K562 (cell line): ENCODE results near the gene TMEM178A. TPM values are rescaled to one million over a fixed set of nuclear protein-coding genes. Genes with fewer than 3 reads are reported as not detected.

Source experiments
- ATAC-seq: fragments of 200-7000 bp; cut with Tn5 transposase; 3 replicates; pipeline ENCODE4 v1.9.1; 2020; ENCODE audit warnings: moderate library complexity
- BruUV-seq: library from RNA; stranded (reverse); fragments of 400-500 nt; replicated peaks from 2 replicates; lab custom pipeline; 2021; lab: Mats Ljungman, UMichigan
- CTCF ChIA-PET: fragments of 300-600 bp; formaldehyde crosslinking; extraction: SDS; loops from one replicate; lab custom pipeline; 2021; ENCODE audit warnings: low intra/inter-chr PET ratio; lab: Yijun Ruan, JAX
- POLR2A ChIA-PET: fragments of 300-600, 350-650 bp; sonication (Branson Sonifier 250); formaldehyde crosslinking; extraction: SDS; loops from one replicate; lab custom pipeline; 2021; ENCODE audit warnings: antibody characterized with exemption, inconsistent platforms; lab: Yijun Ruan, JAX
- DNase-seq, 4 experiments: peaks; one replicate each; pipeline versions ENCODE4 v3.0.0 to v3.0.0-alpha.2; 2011 to 2018; ENCODE audit warnings: low spot score in 3 of 4, mixed read lengths in 3 of 4; ENCODE audit errors: extremely low read depth in 1 of 4
- FAIRE-seq: peaks from 2 replicates; lab custom pipeline; 2011; peaks lifted over from hg19 to GRCh38; lab: Jason Lieb, UNC
- H2AFZ ChIP-seq: 2 replicates; pipeline ENCODE4 v1.6.0; 2011; ENCODE audit warnings: low read depth, low read length, control low read depth, inconsistent platforms
- H3K27ac ChIP-seq: fragments of 200-600 bp; 3 replicates; pipeline ENCODE4 v1.8.0; 2011; ENCODE audit warnings: low read depth, mild to moderate bottlenecking, control low read depth, inconsistent platforms, low read length, moderate library complexity, mixed read lengths; ENCODE audit errors: extremely low read depth
- H3K27me3 ChIP-seq, 2 experiments: fragments of 300-600 bp in 1 of 2; 2 replicates in 1 of 2; 3 replicates in 1 of 2; pipeline versions ENCODE4 v1.6.0 to v1.8.0; 2011; ENCODE audit warnings: inconsistent platforms in 2 of 2, low read length in 2 of 2, mild to moderate bottlenecking in 1 of 2, mixed read lengths in 1 of 2, moderate library complexity in 1 of 2; ENCODE audit not compliant: control insufficient read depth in 2 of 2, insufficient read depth in 2 of 2
- H3K36me3 ChIP-seq: fragments of 300-600 bp; 3 replicates; pipeline ENCODE4 v1.8.0; 2011; ENCODE audit warnings: mild to moderate bottlenecking, low read length, inconsistent platforms; ENCODE audit not compliant: control insufficient read depth, insufficient read depth
- H3K4me1 ChIP-seq, 2 experiments: fragments of 200-600 bp in 1 of 2; replicated peaks in 1 of 2; 2 replicates in 1 of 2; 3 replicates in 1 of 2; pipeline versions ENCODE4 v1.5.1 to v1.8.0; 2011; ENCODE audit warnings: inconsistent platforms in 2 of 2, low read length in 2 of 2, mild to moderate bottlenecking in 1 of 2, mixed read lengths in 1 of 2, moderate library complexity in 1 of 2; ENCODE audit not compliant: control insufficient read depth in 2 of 2, insufficient read depth in 2 of 2
- H3K4me2 ChIP-seq: 2 replicates; pipeline ENCODE4 v1.6.1; 2011; ENCODE audit warnings: low read length, control low read depth, inconsistent platforms, mixed read lengths; ENCODE audit not compliant: insufficient read depth
- H3K4me3 ChIP-seq: fragments of 200-600 bp; sonication (generic), shearing (Covaris generic); 2 replicates; pipeline ENCODE4 v1.5.1; 2016; ENCODE audit warnings: control low read depth, inconsistent platforms
- H3K79me2 ChIP-seq: fragments of 200-600 bp; 3 replicates; pipeline ENCODE4 v1.8.0; 2011; ENCODE audit warnings: low read length, inconsistent platforms; ENCODE audit not compliant: control insufficient read depth, insufficient read depth
- H3K9ac ChIP-seq, 2 experiments: 2 replicates each; pipeline versions ENCODE4 v1.6.0 to v1.6.1; 2011; ENCODE audit warnings: low read depth in 2 of 2, low read length in 2 of 2, control low read depth in 1 of 2, inconsistent platforms in 1 of 2, mild to moderate bottlenecking in 1 of 2, mixed read lengths in 1 of 2; ENCODE audit not compliant: insufficient read depth in 1 of 2
- H3K9me1 ChIP-seq: one replicate; pipeline ENCODE4 v1.6.0; 2011; ENCODE audit warnings: inconsistent platforms, mild to moderate bottlenecking, low read length, moderate library complexity; ENCODE audit not compliant: control insufficient read depth, insufficient read depth
- H3K9me3 ChIP-seq: replicated peaks from 2 replicates; pipeline ENCODE4 v1.5.1; 2011; ENCODE audit warnings: low read depth, low read length, inconsistent platforms; ENCODE audit not compliant: control insufficient read depth, insufficient read depth
- H4K20me1 ChIP-seq: replicated peaks from 2 replicates; pipeline ENCODE4 v1.6.1; 2011; ENCODE audit warnings: low read length, inconsistent platforms, mixed read lengths; ENCODE audit not compliant: control insufficient read depth, insufficient read depth
- CAMTA2 ChIP-seq: fragments of 250-450 bp; sonication (Bioruptor Pico); conservative IDR thresholded peaks from 2 replicates; pipeline ENCODE4 v1.5.1; 2022
- FOXA3 ChIP-seq, 2 experiments: fragments of 450-650 bp in 1 of 2; sonication (generic) in 1 of 2; formaldehyde crosslinking; IDR thresholded peaks in 1 of 2; conservative IDR thresholded peaks in 1 of 2; 2 replicates each; pipeline versions ENCODE4 v1.4.0 to v1.8.0; 2020 to 2022; ENCODE audit warnings: mild to moderate bottlenecking in 2 of 2, missing genetic modification reagents in 1 of 2
- HNRNPUL1 ChIP-seq: fragments of 200-400 bp; formaldehyde crosslinking; IDR thresholded peaks from 2 replicates; pipeline ENCODE4 v1.6.1; 2017; ENCODE audit warnings: low read length
- NCOA6 ChIP-seq: fragments of 450-650 bp; IDR thresholded peaks from 2 replicates; pipeline ENCODE4 v1.6.1; 2017; ENCODE audit warnings: mild to moderate bottlenecking
- POLR2A ChIP-seq: fragments of 450-650 bp; conservative IDR thresholded peaks from 2 replicates; pipeline ENCODE4 v1.6.1; 2016
- POLR3A ChIP-seq: IDR thresholded peaks from 2 replicates; pipeline ENCODE4 v1.6.1; 2011; ENCODE audit warnings: borderline replicate concordance, mild to moderate bottlenecking, moderate library complexity; ENCODE audit not compliant: insufficient read length, insufficient read depth; ENCODE audit errors: extremely low read depth
- TRIM24 ChIP-seq, 2 experiments: fragments of 450-650 bp; IDR thresholded peaks; 2 replicates each; pipeline ENCODE4 v1.6.1; 2016
- ZC3H11A ChIP-seq: IDR thresholded peaks from 2 replicates; pipeline ENCODE4 v1.6.1; 2012; ENCODE audit warnings: low read depth, low read length, improper control_type of control experiment
- ZC3H4 ChIP-seq: sonication (generic); formaldehyde crosslinking; IDR thresholded peaks from 2 replicates; pipeline ENCODE4 v1.9.0; 2021; ENCODE audit warnings: missing genetic modification reagents, borderline replicate concordance
- ZNF239 ChIP-seq: fragments of 250-450 bp; sonication (Bioruptor Pico); IDR thresholded peaks from 2 replicates; pipeline ENCODE4 v1.4.0; 2020; ENCODE audit warnings: mild to moderate bottlenecking
- WGBS: fragments of 100-300 bp; shearing (Covaris generic); methylation state at CpG from one replicate; pipeline ENCODE4 v1.1.6; 2016; ENCODE audit warnings: low coverage, mixed read lengths; ENCODE audit not compliant: insufficient coverage; ENCODE audit errors: missing lambda C conversion rate; 5-methylcytosine and 5-hydroxymethylcytosine counted together
- in situ Hi-C: fragments of 300-500 bp; cut with MboI; formaldehyde crosslinking; loops from 4 replicates; pipeline ENCODE4 v1.15.0; 2018; ENCODE audit warnings: inconsistent platforms, mixed read lengths
- intact Hi-C: fragments of 100-400 bp; cut with micrococcal nuclease; formaldehyde crosslinking; loops from 2 replicates; pipeline ENCODE4 v1.14.2; 2022
- polyA plus RNA-seq, 8 experiments: library from polyadenylated mRNA; depleted of rRNA in 4 of 8; stranded (reverse) in 5 of 8; unstranded in 3 of 8; fragments of >200 nt; fragmentation: Nextera tagmentation in 2 of 8; fragmentation: Illumina TruSeq in 1 of 8; extraction: Ambion mirVana in 2 of 8; extraction: Trizol in 1 of 8; gene quantifications; 2 replicates each; pipeline versions ENCODE4 v1.2.1 to v1.2.3, GENCODE V29; 2011 to 2014; ENCODE audit warnings: inconsistent platforms in 1 of 8, missing spikeins in 1 of 8
- total RNA-seq, 7 experiments: library from RNA; depleted of rRNA in 6 of 7; stranded (reverse); fragments of >200 nt in 6 of 7; fragmentation: Illumina TruSeq in 2 of 7; extraction: Trizol in 2 of 7; gene quantifications; 2 replicates each; pipeline versions ENCODE4 v1.2.1 to v1.2.3, GENCODE V29; 2011 to 2021; ENCODE audit warnings: low replicate concordance in 1 of 7
- TF ChIP-seq, protein P1 (sequence below): sonication (generic); formaldehyde crosslinking; IDR thresholded peaks from 2 replicates; pipeline ENCODE4 v1.8.0; 2022; ENCODE audit warnings: missing genetic modification reagents, mild to moderate bottlenecking, borderline replicate concordance
- TF ChIP-seq, protein P2 (sequence below), 2 experiments: fragments of 450-650 bp in 1 of 2; sonication (generic) in 1 of 2; formaldehyde crosslinking in 1 of 2; IDR thresholded peaks in 1 of 2; conservative IDR thresholded peaks in 1 of 2; 2 replicates each; pipeline versions ENCODE4 v1.6.1 to v1.8.1; 2016 to 2023; ENCODE audit warnings: mild to moderate bottlenecking in 2 of 2, moderate library complexity in 2 of 2, inconsistent platforms in 1 of 2, missing genetic modification reagents in 1 of 2
- TF ChIP-seq, protein P3 (sequence below): sonication (generic); formaldehyde crosslinking; IDR thresholded peaks from 2 replicates; pipeline ENCODE4 v1.8.0; 2022; ENCODE audit warnings: mild to moderate bottlenecking, low read depth, missing genetic modification reagents
- TF ChIP-seq, protein P4 (sequence below): fragments of 450-650 bp; IDR thresholded peaks from one replicate; pipeline ENCODE4 v1.6.1; 2018; ENCODE audit warnings: mild to moderate bottlenecking, moderate library complexity; ENCODE audit not compliant: partially characterized antibody
- TF ChIP-seq, protein P5 (sequence below): fragments of 250-450 bp; sonication (Bioruptor Pico); IDR thresholded peaks from 2 replicates; pipeline ENCODE4 v1.4.0; 2020

TMEM178A gene
- total and polyA plus RNA-seq, 9 of the 15 experiments (the other 6 are each of a cell fraction or from before 2014, with no cell fraction given), result 0.04 to 0.17 TPM; not detected in 7

DNA sequence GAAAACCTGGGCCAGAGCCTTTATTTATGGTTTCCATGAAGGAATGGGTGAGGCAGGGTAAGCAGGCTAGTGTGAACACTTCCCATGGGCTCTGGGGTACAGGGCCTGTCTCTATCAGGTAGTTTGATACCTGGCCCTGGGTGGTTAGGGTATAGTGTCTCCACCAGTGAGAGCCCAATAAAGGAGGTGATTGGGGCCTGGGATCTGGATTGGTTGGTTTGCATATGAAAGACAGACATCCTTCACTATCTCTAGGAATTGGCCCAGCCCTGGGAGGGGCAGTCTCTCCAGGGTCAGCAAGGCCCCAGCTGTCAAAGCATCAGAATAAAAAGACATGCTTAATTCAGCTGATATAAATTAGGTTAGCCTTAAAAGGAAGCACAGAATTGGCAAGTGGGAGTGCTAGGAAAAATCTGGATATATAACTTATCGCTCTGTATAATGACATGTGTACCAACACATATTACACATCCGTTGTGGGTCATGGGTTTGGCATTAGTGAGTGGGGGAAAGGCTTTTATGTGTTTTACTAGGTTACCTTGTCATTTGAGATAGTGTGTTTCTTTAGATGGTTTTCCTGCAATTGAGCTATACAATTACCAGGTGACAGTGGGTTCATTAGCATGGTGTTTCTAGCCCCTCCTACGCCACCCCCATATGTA lies 18.5 kb upstream of the TMEM178A start:
- POLR2A ChIA-PET, result no interaction called here
- FAIRE-seq (no peak), ATAC-seq (no peak), DNase-seq (no peak)
- H3K27me3 ChIP-seq, result peaks cover 2 to 3% of the 10 kb centered on the region in 2 experiments; a peak in 3 of 5 replicates
- no peaks in the 10 kb centered on the region for H3K9me3 ChIP-seq
- H3K4me1 ChIP-seq, result no peaks in the 10 kb centered on the region
- H4K20me1 ChIP-seq, result no peaks in the 10 kb centered on the region
- H3K4me3 ChIP-seq, result no peak overlapping the region
- TF ChIP-seq, protein P1, sequence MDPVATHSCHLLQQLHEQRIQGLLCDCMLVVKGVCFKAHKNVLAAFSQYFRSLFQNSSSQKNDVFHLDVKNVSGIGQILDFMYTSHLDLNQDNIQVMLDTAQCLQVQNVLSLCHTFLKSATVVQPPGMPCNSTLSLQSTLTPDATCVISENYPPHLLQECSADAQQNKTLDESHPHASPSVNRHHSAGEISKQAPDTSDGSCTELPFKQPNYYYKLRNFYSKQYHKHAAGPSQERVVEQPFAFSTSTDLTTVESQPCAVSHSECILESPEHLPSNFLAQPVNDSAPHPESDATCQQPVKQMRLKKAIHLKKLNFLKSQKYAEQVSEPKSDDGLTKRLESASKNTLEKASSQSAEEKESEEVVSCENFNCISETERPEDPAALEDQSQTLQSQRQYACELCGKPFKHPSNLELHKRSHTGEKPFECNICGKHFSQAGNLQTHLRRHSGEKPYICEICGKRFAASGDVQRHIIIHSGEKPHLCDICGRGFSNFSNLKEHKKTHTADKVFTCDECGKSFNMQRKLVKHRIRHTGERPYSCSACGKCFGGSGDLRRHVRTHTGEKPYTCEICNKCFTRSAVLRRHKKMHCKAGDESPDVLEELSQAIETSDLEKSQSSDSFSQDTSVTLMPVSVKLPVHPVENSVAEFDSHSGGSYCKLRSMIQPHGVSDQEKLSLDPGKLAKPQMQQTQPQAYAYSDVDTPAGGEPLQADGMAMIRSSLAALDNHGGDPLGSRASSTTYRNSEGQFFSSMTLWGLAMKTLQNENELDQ (CRISPR knock-in tag), result no peak
- TF ChIP-seq FOXA3 (CRISPR knock-in tag; conservative IDR thresholded peaks at IDR 0.05 in 1 of 2, IDR thresholded peaks at IDR 0.05 in 1 of 2), result no peak
- TF ChIP-seq NCOA6, result no peak
- no peak for TF ChIP-seq HNRNPUL1
- TF ChIP-seq, protein P2, sequence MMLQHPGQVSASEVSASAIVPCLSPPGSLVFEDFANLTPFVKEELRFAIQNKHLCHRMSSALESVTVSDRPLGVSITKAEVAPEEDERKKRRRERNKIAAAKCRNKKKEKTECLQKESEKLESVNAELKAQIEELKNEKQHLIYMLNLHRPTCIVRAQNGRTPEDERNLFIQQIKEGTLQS (IDR thresholded peaks at IDR 0.05), result no peak
- TF ChIP-seq, protein P2 (CRISPR knock-in tag; conservative IDR thresholded peaks at IDR 0.05), result no peak
- TF ChIP-seq TRIM24 (IDR thresholded peaks at IDR 0.05), result no peak
- TF ChIP-seq ZC3H4 (CRISPR knock-in tag), result no peak
- TF ChIP-seq, protein P3, sequence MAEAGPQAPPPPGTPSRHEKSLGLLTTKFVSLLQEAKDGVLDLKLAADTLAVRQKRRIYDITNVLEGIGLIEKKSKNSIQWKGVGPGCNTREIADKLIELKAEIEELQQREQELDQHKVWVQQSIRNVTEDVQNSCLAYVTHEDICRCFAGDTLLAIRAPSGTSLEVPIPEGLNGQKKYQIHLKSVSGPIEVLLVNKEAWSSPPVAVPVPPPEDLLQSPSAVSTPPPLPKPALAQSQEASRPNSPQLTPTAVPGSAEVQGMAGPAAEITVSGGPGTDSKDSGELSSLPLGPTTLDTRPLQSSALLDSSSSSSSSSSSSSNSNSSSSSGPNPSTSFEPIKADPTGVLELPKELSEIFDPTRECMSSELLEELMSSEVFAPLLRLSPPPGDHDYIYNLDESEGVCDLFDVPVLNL, result no peak
- TF ChIP-seq POLR3A, result no peak
- no peak for TF ChIP-seq ZC3H11A
- TF ChIP-seq, protein P4, sequence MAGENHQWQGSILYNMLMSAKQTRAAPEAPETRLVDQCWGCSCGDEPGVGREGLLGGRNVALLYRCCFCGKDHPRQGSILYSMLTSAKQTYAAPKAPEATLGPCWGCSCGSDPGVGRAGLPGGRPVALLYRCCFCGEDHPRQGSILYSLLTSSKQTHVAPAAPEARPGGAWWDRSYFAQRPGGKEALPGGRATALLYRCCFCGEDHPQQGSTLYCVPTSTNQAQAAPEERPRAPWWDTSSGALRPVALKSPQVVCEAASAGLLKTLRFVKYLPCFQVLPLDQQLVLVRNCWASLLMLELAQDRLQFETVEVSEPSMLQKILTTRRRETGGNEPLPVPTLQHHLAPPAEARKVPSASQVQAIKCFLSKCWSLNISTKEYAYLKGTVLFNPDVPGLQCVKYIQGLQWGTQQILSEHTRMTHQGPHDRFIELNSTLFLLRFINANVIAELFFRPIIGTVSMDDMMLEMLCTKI, result no peak
- TF ChIP-seq ZNF239 (CRISPR knock-in tag), result no peak
- TF ChIP-seq POLR2A, result no peak
- TF ChIP-seq, protein P5, sequence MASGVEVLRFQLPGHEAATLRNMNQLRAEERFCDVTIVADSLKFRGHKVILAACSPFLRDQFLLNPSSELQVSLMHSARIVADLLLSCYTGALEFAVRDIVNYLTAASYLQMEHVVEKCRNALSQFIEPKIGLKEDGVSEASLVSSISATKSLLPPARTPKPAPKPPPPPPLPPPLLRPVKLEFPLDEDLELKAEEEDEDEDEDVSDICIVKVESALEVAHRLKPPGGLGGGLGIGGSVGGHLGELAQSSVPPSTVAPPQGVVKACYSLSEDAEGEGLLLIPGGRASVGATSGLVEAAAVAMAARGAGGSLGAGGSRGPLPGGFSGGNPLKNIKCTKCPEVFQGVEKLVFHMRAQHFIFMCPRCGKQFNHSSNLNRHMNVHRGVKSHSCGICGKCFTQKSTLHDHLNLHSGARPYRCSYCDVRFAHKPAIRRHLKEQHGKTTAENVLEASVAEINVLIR (CRISPR knock-in tag), result no peak
- no peak for TF ChIP-seq CAMTA2 (CRISPR knock-in tag)
- H3K9ac ChIP-seq, result no peak overlapping the region
- no peak overlapping the region for H3K27ac ChIP-seq
- BruUV-seq, result no TSS peak
- CTCF ChIA-PET, result no interaction called here
- H3K36me3 ChIP-seq, result no peaks in the 10 kb centered on the region
- no peak overlapping the region for H3K4me2 ChIP-seq
- no peaks in the 10 kb centered on the region for H3K9me1 ChIP-seq
- H2AFZ ChIP-seq, result no peak overlapping the region
- no peaks in the 10 kb centered on the region for H3K79me2 ChIP-seq
- in situ Hi-C loops, result no loop called here
- WGBS, result 9% methylated on average over 3 of the region's 3 CpGs
- intact Hi-C loops, result no loop called here
